NCI-H69 (cell line): Measurements from ENCODE around the gene RNF215.

Experiments used
- DNase-seq: peaks from one replicate; lab custom pipeline; 2025; lab: John Stamatoyannopoulos, UW

RNF215 gene

GRCh38 chr22:30386960-30387827, at the start of gene RNF215:
TSS of gene RNF215 (minus strand) at chr22:30387411. CDS start at chr22:30387313, 98 bp downstream.
- DNase-seq = peak; percentile 89

- no peak for DNase-seq
Measured at GRCh38 chr22:30436196-30436595, 49.0 kb upstream of the RNF215 start.

GRCh38 chr22:30435674-30436126, 48.5 kb upstream of the RNF215 start:
- peak; percentile 80 for DNase-seq

GRCh38 chr22:30434843-30435242, 47.6 kb upstream of the RNF215 start:
- no peak for DNase-seq

GRCh38 chr22:30433773-30434172, 46.6 kb upstream of the RNF215 start:
- no peak for DNase-seq

GRCh38 chr22:30433227-30433626, 46.0 kb upstream of the RNF215 start:
- no peak for DNase-seq

- no peak for DNase-seq
Measured at GRCh38 chr22:30432520-30432919, 45.3 kb upstream of the RNF215 start.

GRCh38 chr22:30432096-30432495, 44.9 kb upstream of the RNF215 start:
- no peak for DNase-seq

GRCh38 chr22:30430933-30431332, 43.7 kb upstream of the RNF215 start:
- peak; percentile 23 for DNase-seq

- DNase-seq = no peak
Measured at GRCh38 chr22:30429887-30430286, 42.7 kb upstream of the RNF215 start.

GRCh38 chr22:30427871-30428270, 40.7 kb upstream of the RNF215 start:
- no peak for DNase-seq

GRCh38 chr22:30426388-30427353, 39.5 kb upstream of the RNF215 start:
- peak; percentile 92 for DNase-seq

GRCh38 chr22:30425616-30426387, 38.6 kb upstream of the RNF215 start, which contains the start of gene MTFP1:
TSS of gene MTFP1 (plus strand) at chr22:30425768. CDS start at chr22:30425880, 112 bp downstream.
- peak; percentile 83 for DNase-seq

- no peak for DNase-seq
Measured at GRCh38 chr22:30425327-30425615, 38.1 kb upstream of the RNF215 start.

- peak; percentile 57 for DNase-seq
Measured at GRCh38 chr22:30424534-30425326, 37.5 kb upstream of the RNF215 start.

- DNase-seq = peak; percentile 100
Measured at GRCh38 chr22:30423959-30424533, 36.8 kb upstream of the RNF215 start.

- peak; percentile 91 for DNase-seq
Measured at GRCh38 chr22:30423301-30423958, 36.2 kb upstream of the RNF215 start.

GRCh38 chr22:30422481-30423300, 35.5 kb upstream of the RNF215 start:
- DNase-seq = peak; percentile 92
